ENCODE measurements around the gene GUCY2F. TPM values are rescaled to one million over a fixed set of nuclear protein-coding genes. Genes with fewer than 3 reads are reported as not detected.

Gene GUCY2F
- total RNA-seq, 1 donor from 2014 or later = under 0.01 TPM

DNA sequence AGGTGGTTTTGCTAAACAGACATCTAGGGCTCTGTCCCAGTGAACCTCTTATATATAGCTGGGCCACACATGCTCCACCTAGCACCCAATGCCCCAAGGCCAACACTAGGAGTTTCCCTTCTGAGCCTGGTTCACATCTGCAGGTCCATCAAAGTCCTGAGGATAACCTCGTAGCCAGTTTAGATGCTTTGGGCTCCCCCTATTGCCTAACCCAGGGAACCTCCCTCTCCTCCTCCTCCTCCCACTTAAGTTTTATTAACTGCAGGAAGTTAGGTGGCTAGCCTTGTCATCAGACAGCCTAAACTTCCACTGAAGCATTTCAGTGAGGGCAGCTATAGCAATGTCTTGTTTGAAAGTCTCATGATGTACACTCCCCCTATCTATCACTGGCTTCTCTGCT, 88.0 kb downstream of the GUCY2F start:
- no peak for DNase-seq (ENCODE audit: low read depth)

GRCh38 chrX:109392895-109393294, 89.0 kb downstream of the GUCY2F start:
- no peak for DNase-seq (ENCODE audit: low read depth)

DNA sequence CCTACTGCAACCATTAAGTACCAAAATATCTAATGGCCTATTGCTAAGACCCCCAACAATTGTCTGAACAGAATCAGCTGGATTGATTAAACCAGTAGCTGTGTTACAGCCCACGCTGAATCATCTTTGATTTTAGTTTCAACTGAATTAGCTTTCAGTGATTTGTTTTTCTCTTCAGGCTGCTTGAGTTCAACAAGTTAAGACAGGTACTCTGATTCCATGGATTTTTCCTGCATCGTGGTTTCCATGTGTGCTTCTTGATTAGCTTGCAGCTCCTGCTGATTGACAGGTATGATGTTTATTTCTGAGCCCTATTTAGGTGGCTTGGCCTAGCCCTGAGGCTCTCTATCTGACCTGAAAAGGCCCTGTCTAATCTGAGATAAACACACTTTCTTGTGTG, 91.3 kb downstream of the GUCY2F start:
- DNase-seq (ENCODE audit: low read depth) = no peak

- DNase-seq (ENCODE audit: low read depth) = no peak
Measured at GRCh38 chrX:109389917-109390316, 92.0 kb downstream of the GUCY2F start.

DNA sequence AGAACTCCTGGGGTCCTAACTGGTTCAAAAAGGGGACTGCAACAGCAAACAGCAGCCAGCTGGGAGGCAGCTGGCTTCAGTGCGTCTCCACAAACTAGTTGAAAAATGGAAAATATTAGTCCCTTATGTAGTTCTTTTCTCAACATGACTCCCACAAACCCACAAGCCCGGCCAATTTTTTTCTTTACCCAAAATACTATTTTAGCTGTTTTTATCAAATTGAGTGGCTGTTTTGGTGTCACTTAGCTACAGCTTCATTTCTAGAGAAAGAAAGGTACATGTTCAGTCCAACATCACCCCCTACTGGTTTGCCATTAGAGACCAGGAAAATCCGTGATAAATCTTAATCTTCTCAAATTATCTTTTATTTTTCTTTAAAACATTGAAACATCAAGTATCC, 97.2 kb downstream of the GUCY2F start:
- DNase-seq (ENCODE audit: low read depth) = peak; percentile 2

DNA sequence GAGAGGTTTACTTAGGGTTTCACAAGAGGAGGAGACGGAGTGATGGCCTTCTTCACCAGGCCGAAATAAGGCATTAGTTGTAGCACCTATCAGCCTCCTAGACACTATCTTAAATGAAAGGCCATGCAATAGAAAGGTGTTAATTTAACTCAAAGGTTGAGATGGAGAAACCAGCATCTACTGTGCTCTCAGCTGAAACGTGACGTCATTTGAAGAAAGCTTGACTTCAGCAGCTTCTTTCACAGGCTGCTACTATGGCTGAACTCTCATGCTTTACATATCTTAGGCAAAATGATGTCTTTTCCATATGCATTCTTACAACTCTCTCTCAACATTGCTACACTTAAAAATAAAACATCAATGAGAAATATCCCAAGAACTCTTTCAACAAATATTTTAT, 99.6 kb downstream of the GUCY2F start:
- DNase-seq (ENCODE audit: low read depth) = no peak

DNA sequence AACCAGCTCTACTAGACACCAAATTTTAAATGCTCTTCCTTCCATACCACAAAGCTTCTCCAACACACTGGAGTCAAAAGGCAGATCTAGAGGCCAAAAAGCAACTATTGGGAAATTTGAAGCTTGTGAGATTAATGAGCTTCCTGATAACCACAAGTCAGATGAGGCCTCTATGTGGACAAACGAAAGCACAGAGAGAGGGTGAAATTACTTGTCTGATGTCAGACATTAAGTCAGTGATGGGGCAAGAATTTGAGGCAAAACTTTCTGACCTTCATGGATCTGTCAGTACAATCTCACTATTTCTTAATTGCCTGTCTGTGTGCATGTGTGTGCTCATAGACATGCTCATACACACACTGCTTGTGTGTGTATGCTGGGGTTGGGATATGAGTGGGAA, 103.6 kb downstream of the GUCY2F start:
- DNase-seq (ENCODE audit: low read depth) = no peak

DNA sequence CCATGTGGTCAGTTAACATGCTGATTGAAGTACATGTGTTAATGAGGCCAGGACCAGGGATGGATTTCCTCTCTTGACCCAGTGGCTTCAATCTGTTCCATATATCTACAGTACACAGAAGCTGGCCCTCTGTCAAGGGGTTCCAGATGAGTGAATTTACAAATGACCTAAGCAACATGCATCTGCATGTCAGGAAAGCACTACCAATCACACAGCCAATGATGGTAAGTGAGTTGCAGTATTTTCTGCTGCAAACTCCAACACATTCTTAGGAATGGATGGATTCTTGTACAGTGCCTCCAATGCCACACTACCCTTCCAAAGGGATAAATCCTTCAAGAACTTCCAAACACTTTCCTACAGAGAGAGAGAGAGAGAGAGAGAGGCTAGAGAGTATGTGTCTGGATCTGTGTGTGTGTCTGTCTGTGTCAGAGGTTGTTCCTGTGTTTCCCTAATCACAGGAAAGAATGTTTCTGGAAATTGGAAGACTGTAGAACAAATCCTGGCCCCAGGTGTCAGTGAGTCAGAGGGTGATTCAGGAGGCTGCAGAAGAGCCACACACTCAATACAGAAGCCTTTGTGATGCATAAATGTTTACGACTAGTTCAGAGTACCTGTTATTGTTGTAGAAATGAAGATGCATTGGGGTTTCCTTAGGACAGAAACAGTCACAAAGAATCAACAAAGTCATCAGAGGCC, 107.5 kb downstream of the GUCY2F start:
- peak; percentile 23 for DNase-seq (ENCODE audit: low read depth)

- no peak for DNase-seq (ENCODE audit: low read depth)
Measured at GRCh38 chrX:109373468-109373867, 108.4 kb downstream of the GUCY2F start.

DNA sequence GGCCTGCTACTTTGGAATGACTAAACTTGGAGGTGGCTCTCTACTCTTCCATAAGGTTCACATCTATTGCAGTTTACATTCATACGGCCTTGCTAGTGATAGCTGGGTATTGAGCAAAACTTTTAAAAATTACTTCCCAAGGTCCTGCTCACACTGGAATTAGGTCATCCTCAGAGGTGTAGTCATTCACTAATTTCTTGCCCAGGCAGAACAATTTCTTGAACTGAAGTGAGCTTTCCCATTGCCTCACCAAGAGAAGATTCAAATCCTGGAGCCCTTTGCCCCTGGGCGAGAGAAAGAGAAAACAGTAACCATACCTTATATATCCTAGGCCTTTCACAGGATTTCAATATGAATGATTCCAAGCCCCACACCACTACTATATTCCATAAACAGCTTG, 109.2 kb downstream of the GUCY2F start:
- no peak for DNase-seq (ENCODE audit: low read depth)

GRCh38 chrX:109372291-109372690, 109.6 kb downstream of the GUCY2F start:
- DNase-seq (ENCODE audit: low read depth) = no peak

GRCh38 chrX:109362101-109362500, 119.8 kb downstream of the GUCY2F start:
- DNase-seq (ENCODE audit: low read depth) = no peak

- no peak for DNase-seq (ENCODE audit: low read depth)
Measured at GRCh38 chrX:109360301-109360700, 121.6 kb downstream of the GUCY2F start.

DNA sequence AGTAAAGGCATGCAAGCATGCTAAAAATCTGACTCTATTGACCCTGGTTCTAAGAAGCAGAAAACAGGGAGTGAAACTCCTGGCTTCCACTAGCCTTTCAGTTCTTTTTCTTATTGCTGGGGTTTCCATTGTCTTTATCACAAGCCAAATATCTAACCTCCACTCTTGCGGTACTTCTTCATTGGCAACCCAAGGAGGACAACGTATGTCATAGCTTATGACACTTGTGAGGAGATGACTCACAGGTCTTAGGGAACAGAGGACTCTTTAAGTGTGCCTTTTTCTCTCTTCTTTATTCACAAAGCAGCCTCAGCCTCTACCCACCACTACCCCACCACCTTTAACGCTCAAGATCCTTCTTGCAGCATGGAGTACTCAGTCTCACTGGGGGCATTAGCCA, 124.2 kb downstream of the GUCY2F start:
- DNase-seq (ENCODE audit: low read depth) = no peak

GRCh38 chrX:109356684-109357083, 125.2 kb downstream of the GUCY2F start:
- DNase-seq (ENCODE audit: low read depth) = no peak

DNA sequence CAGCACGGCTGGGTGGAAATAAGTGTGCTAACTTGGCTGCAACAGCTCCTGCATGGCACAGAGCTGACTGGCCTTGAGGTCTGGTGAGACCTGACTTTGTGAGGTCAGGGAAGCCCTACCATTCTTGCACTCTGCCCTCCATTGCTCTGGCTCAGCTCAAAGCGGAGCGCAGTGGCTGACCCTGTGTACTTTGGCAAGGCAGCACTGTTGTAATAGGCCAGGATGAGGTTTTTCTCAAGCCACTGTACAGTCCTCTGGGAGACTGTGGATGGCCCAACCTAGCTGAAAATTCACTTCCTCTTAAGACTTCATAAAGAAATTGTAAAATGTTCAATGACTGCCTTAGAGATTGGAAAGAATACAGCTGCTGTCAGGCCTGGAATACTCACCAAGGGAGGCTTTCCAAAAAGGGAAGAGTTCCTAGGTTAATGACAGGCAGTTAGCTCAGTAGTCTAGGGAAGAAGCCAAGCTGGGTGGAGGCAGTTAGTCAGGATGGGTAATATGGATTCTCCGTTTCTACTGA, 129.8 kb downstream of the GUCY2F start:
- no peak for DNase-seq (ENCODE audit: low read depth)

- DNase-seq (ENCODE audit: low read depth) = no peak
Measured at GRCh38 chrX:109351557-109351956, 130.3 kb downstream of the GUCY2F start.

DNA sequence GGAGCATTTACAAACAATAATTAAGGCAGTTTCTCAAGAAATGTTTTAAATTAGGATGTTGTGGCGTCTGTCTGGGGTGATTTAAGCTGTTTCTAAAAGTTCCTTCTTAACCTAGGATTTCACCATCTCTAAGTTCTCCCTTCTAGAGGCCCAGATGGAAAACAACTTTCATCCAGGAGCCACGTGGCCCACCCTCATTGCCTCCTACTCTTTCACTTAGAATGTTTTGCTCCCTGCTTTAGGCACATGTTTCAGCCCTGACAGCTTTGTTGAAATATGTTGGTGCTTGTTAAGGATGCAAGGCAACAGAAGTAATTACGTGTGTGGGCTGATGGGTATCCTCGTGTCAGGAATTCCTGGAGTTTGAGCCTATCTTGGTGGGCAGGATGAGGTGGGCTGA, 131.3 kb downstream of the GUCY2F start:
- no peak for DNase-seq (ENCODE audit: low read depth)

- DNase-seq (ENCODE audit: low read depth) = no peak
Measured at GRCh38 chrX:109350051-109350450, 131.8 kb downstream of the GUCY2F start.

DNA sequence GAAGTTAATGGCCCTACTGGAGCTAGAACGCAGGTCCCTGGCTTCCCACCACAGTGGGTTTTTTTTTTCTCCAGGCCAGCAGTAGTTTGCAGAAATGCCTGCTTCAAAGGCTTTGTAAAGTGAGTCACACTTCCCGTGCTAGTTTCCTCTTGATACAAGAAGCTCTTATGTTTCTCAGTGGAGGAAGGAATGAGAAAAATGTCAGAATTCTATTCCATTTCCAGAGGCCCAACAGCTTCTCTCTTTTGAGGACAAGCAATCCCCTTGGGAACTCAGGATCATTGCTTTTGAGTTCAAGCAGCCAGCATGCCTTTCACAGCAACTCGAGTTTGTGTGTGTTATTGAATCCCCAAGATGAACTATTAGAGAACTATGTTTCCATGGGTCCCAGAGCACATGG, 134.3 kb downstream of the GUCY2F start:
- DNase-seq (ENCODE audit: low read depth) = peak; percentile 4

DNA sequence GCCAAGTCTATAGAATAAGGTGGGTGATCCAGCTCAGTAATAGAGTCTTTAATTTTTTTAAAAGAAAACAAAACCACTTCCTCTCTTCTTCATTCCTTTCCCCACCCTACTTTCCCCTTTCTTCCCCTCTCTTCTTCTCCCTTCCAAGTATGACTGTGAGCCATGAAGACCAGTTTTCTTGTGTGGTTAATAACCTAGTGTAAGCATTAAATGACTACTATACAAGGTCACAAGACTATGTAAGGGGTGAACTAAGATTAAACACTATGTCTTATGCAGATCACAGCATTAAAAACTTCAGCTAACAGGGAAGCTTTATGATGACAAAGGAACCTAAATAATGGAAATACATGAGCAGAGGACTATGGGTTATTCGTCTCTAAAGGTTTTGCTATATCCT, 135.4 kb downstream of the GUCY2F start:
- DNase-seq (ENCODE audit: low read depth) = no peak

DNA sequence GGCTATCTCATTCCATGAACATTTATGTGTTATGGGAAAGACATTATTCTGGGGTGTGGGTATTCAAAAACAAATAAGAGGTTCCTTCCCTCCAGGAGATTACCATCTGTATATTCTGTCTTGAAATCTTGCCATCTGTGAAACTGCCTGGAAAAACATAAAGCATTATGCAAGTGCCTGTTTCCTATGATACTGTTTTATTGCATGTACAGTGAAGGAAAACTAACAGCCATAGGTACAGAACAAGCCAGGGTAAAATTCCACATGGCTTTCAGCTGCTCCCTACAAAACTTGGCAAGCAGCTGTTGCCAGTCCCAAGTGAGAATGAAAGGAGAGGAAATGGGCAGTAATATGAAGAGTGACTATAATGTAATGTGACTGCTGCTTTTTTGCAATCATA, 136.0 kb downstream of the GUCY2F start:
- no peak for DNase-seq (ENCODE audit: low read depth)

DNA sequence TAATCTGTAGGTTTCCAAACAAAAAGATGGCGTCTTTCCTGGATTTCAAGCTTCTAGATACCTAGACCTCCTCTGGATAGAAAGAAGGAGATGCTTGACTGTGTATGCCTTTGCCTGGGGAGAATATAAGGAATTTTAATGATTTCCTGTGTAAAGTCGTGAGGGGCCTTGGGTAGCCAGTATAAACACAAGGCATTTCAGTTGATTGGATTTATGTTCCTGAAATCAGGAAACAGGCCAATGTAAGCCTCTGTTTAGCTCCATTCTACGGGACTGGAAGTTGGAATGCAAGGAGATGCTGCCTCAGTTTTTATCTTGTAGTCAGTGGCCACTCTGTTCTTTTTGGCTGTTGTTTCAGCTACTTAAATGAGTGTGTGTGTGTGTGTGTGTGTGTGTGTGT, 137.2 kb downstream of the GUCY2F start:
- no peak for DNase-seq (ENCODE audit: low read depth)

DNA sequence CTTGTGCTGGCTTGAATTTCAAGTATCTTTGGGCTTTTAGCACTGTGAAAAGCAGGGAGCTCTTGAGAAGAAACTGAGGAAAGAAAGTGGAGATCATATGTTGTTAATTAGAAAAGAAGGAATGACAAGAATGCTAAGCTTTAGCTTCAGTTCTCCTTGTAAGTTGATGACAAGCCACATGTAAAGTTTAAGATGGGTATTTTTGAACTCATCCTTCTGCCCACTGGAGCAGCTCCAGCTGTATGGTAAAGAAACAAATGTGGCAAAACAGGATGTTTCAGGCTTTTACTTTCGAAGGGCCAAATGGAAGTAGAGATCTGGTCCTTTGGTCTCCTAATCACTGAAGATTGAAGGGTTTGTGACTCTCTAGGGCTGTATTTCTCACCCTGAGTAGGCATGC, 137.8 kb downstream of the GUCY2F start:
- DNase-seq (ENCODE audit: low read depth) = no peak

Data from renal cortical epithelial cell (primary cell).